Osteocyte (in vitro differentiated cells): ENCODE measurements around the gene CACNA1C. TPM values are rescaled to one million over a fixed set of nuclear protein-coding genes. Genes with fewer than 3 reads are reported as not detected.

Experiments
- DNase-seq: peaks from one replicate; pipeline ENCODE4 v3.0.0; 2021; ENCODE audit warnings: mixed read lengths; ENCODE audit not compliant: unreplicated experiment; ENCODE audit errors: extremely low spot score
- H3K27ac Mint-ChIP-seq: one replicate; pipeline ENCODE4 v1.8.0; 2021; ENCODE audit warnings: mild to moderate bottlenecking, mixed read lengths; ENCODE audit not compliant: unreplicated experiment
- H3K27me3 Mint-ChIP-seq: one replicate; pipeline ENCODE4 v1.8.0; 2021; ENCODE audit warnings: mixed read lengths; ENCODE audit not compliant: unreplicated experiment
- H3K36me3 Mint-ChIP-seq: one replicate; pipeline ENCODE4 v1.8.0; 2021; ENCODE audit warnings: mixed read lengths; ENCODE audit not compliant: unreplicated experiment
- H3K4me1 Mint-ChIP-seq: one replicate; pipeline ENCODE4 v1.8.0; 2021; ENCODE audit warnings: mixed read lengths; ENCODE audit not compliant: unreplicated experiment
- H3K4me3 Mint-ChIP-seq: one replicate; pipeline ENCODE4 v1.8.0; 2021; ENCODE audit warnings: mild to moderate bottlenecking, moderate library complexity, mixed read lengths; ENCODE audit not compliant: unreplicated experiment
- H3K9me3 Mint-ChIP-seq: one replicate; pipeline ENCODE4 v1.8.0; 2021; ENCODE audit warnings: mixed read lengths; ENCODE audit not compliant: unreplicated experiment
- total RNA-seq: library from RNA; stranded (reverse); gene quantifications from 2 replicates; pipeline ENCODE4 v1.2.1, GENCODE V29; 2021
- TF ChIP-seq, protein P1 (sequence below): fragments of 200-600 bp; sonication (generic); IDR thresholded peaks from 2 replicates; pipeline ENCODE4 v1.5.0; 2021; ENCODE audit warnings: antibody characterized with exemption, mild to moderate bottlenecking, moderate library complexity

CACNA1C gene
- total RNA-seq, 1 donor from 2014 or later = 67.4 TPM

DNA sequence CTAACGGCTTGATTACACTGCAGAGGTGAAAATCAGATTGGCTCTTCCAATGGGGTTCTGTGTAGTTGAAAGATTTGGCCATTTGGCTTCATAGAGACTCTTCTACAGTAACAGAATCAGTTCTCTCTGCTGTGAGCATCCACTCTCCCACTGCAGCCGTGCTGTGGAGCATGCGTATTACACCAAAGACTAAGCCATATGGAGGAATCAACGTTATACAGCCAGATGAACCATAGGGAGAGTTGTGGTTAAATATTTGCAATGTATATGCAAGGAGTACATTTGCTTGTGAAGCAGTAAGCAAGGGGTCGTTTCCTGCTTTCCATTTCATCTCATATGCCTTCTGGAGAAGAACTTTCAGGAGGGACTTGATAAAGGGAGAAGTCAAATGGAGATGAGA is 410.9 kb downstream of the CACNA1C start:
- Mint-ChIP-seq H3K9me3 (no peaks in the 10 kb centered on the region), H3K27ac (no peak overlapping the region), H3K4me3 (no peak overlapping the region), H3K27me3 (no peaks in the 10 kb centered on the region), H3K36me3 (peaks cover 56% of the 10 kb centered on the region), H3K4me1 (no peaks in the 10 kb centered on the region)
- TF ChIP-seq, protein P1, sequence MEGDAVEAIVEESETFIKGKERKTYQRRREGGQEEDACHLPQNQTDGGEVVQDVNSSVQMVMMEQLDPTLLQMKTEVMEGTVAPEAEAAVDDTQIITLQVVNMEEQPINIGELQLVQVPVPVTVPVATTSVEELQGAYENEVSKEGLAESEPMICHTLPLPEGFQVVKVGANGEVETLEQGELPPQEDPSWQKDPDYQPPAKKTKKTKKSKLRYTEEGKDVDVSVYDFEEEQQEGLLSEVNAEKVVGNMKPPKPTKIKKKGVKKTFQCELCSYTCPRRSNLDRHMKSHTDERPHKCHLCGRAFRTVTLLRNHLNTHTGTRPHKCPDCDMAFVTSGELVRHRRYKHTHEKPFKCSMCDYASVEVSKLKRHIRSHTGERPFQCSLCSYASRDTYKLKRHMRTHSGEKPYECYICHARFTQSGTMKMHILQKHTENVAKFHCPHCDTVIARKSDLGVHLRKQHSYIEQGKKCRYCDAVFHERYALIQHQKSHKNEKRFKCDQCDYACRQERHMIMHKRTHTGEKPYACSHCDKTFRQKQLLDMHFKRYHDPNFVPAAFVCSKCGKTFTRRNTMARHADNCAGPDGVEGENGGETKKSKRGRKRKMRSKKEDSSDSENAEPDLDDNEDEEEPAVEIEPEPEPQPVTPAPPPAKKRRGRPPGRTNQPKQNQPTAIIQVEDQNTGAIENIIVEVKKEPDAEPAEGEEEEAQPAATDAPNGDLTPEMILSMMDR = no peak
- no peak for DNase-seq

DNA sequence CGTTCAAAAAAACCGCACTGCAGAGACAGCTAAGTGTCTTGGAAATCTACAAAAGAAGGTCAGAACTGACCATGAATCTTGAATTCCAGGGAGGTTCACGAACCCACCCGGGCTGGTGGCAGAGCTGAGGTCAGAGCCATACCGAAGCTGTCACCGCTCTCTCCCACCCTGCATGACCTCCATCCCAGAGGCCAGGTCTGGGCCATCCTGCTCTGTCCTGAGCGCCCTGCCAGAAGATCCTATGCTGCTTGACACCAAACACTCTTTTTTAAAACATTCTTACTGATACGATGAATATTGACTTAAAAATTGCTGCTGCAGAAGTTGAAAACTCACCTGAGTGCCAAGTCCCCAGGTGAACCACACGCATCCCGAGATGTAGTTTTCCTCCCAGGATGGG is 412.9 kb downstream of the CACNA1C start:
- no peaks in the 10 kb centered on the region for H3K9me3 Mint-ChIP-seq
- DNase-seq = no peak
- H3K4me1 Mint-ChIP-seq = no peaks in the 10 kb centered on the region
- no peak overlapping the region for H3K4me3 Mint-ChIP-seq
- H3K36me3 Mint-ChIP-seq = peaks cover 52% of the 10 kb centered on the region
- no peaks in the 10 kb centered on the region for H3K27me3 Mint-ChIP-seq
- TF ChIP-seq, protein P1 = no peak
- no peak overlapping the region for H3K27ac Mint-ChIP-seq

DNA sequence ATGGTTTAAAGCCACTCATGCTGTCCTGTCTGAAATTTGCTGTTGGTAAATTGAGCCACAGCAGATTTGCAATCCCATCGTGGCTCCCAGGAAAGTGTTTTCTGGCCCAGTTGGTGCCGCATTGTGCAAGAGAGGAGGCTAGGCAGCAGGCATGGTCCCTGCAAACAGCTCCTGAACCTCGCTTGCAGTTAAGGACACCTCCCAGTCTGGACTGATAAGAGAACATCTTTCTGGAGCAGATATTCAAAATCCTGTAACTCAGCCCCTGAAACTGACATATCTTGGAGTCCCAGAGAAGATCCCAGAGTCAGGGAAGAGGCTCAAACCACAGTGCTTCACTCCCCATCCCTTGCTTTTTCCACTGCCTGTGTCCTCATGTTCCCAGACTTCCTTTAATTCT is 413.4 kb downstream of the CACNA1C start:
- TF ChIP-seq, protein P1 = no peak
- DNase-seq = no peak
- Mint-ChIP-seq H3K9me3 (no peaks in the 10 kb centered on the region), H3K4me1 (no peaks in the 10 kb centered on the region), H3K4me3 (no peak overlapping the region), H3K27me3 (no peaks in the 10 kb centered on the region), H3K27ac (no peak overlapping the region), H3K36me3 (peaks cover 47% of the 10 kb centered on the region)

DNA sequence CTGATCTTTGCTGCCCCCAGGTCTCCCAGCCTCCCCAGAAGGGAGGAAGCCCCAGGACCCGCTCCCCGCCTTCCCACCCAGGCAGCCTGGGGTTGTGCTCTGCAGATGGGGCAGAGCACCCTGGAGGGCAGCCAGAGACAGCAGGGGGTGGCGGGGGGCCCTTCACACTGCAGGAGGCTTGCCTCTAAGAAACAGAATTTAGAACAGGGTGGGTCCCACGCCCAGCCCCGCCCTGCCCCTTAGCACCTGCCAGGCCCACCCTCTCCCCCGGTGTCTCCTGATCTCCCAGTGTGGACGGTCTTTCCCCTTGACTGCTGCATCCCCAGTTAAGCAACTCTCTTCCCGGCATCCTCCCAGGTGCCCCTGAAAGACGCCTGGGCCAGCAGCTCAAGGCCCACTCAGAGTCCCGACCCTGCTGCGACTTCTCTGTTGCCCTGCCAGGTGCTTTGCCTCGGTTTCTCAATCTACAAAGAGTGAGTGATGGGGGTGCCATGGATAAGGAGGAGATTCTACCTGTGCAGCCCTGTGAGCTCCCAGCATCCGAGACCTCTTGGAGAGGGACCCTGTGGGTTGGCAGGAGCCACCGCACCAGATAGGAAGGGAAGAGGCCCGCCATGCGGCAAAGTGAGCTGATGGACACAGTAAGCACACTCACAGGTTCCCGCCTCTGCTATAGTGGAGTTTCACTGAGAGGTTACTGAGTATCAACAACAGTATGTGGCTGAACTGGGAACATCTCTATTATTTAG is 414.8 kb downstream of the CACNA1C start:
- Mint-ChIP-seq H3K27ac (no peak overlapping the region), H3K27me3 (no peaks in the 10 kb centered on the region), H3K9me3 (no peaks in the 10 kb centered on the region), H3K4me3 (no peak overlapping the region), H3K4me1 (no peaks in the 10 kb centered on the region), H3K36me3 (peaks cover 41% of the 10 kb centered on the region)
- no peak for DNase-seq
- TF ChIP-seq, protein P1 = no peak

DNA sequence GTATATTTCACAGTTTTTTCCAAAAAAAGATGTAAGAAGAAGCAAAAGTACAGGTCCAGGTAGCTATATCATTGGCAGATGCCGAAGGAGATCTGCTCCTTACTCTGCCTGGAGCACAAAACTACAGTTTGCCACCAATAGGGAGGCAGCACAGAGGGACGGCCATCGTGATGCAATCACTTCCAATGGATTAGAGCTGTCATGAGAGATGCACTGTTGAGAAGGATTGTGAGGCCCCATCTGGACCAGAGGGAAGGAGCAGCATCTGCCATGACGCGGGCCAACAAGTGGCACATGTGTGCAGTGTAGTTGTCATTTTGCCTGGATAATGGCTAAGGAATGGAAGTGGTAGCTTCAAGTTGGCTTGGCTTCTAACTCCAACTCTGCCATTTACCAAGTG is 423.2 kb downstream of the CACNA1C start:
- Mint-ChIP-seq H3K9me3 (no peaks in the 10 kb centered on the region), H3K4me3 (no peak overlapping the region), H3K4me1 (no peaks in the 10 kb centered on the region), H3K27ac (no peak overlapping the region), H3K27me3 (no peaks in the 10 kb centered on the region), H3K36me3 (peaks cover 32% of the 10 kb centered on the region)
- TF ChIP-seq, protein P1 = no peak
- no peak for DNase-seq
